GM13976 (cell line): ENCODE results near the gene ASB8.

ENCODE experiments used
- DNase-seq: peaks from one replicate; pipeline ENCODE4 v3.0.0; 2012; ENCODE audit warnings: low spot score
- in situ Hi-C: fragments of 300-500 bp; cut with MboI; formaldehyde crosslinking; loops from one replicate; pipeline ENCODE4 v1.12.0; 2022; ENCODE audit warnings: low sequenced_read_pairs, mixed read lengths, inconsistent platforms; ENCODE audit not compliant: unreplicated experiment
- TF ChIP-seq, protein P1 (sequence below): IDR thresholded peaks from 2 replicates; pipeline ENCODE4 v1.5.1; 2012; ENCODE audit warnings: borderline replicate concordance, mild to moderate bottlenecking; ENCODE audit not compliant: insufficient read depth; ENCODE audit errors: extremely low read depth, missing control alignments, control extremely low read depth

The ASB8 gene

DNA sequence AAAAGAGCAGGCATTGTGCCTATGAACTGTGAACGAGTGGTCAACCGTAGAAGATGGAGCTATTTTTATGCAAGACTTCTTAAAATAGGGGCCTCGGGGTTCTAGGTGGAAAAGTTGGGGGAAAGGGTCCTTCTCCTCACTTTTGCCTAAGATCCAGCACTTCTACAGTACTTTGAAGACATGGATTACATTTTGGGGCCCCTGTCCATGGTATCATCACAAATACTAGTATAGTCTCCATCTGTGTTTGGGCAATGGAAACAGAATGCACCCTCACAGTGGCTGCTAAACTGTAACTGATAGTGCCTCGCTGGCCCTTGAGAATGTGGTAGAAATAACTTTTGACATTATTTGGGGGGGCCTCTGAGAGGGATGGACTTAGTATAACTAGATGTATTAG, 20.7 kb upstream of the ASB8 start:
- DNase-seq = no peak
- in situ Hi-C loops = no loop called here
- TF ChIP-seq, protein P1, sequence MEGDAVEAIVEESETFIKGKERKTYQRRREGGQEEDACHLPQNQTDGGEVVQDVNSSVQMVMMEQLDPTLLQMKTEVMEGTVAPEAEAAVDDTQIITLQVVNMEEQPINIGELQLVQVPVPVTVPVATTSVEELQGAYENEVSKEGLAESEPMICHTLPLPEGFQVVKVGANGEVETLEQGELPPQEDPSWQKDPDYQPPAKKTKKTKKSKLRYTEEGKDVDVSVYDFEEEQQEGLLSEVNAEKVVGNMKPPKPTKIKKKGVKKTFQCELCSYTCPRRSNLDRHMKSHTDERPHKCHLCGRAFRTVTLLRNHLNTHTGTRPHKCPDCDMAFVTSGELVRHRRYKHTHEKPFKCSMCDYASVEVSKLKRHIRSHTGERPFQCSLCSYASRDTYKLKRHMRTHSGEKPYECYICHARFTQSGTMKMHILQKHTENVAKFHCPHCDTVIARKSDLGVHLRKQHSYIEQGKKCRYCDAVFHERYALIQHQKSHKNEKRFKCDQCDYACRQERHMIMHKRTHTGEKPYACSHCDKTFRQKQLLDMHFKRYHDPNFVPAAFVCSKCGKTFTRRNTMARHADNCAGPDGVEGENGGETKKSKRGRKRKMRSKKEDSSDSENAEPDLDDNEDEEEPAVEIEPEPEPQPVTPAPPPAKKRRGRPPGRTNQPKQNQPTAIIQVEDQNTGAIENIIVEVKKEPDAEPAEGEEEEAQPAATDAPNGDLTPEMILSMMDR = no peak

DNA sequence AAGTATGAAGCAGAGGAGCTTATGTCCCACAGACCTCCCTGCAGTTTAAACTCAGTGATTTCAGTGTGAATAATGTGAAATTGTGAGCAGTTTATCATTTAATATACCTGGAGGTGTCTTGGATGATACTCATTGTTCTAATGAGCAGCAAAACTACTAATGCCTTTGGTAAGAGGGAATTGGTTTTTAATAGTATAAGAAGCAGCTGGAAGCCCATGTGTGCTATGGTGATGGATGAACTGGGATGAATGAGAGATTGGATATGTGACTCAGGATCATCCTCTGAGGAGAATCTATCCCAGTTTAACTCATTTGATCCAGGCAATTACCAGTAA, 19.1 kb upstream of the ASB8 start:
- TF ChIP-seq, protein P1 = no peak
- no peak for DNase-seq
- in situ Hi-C loops = no loop called here

DNA sequence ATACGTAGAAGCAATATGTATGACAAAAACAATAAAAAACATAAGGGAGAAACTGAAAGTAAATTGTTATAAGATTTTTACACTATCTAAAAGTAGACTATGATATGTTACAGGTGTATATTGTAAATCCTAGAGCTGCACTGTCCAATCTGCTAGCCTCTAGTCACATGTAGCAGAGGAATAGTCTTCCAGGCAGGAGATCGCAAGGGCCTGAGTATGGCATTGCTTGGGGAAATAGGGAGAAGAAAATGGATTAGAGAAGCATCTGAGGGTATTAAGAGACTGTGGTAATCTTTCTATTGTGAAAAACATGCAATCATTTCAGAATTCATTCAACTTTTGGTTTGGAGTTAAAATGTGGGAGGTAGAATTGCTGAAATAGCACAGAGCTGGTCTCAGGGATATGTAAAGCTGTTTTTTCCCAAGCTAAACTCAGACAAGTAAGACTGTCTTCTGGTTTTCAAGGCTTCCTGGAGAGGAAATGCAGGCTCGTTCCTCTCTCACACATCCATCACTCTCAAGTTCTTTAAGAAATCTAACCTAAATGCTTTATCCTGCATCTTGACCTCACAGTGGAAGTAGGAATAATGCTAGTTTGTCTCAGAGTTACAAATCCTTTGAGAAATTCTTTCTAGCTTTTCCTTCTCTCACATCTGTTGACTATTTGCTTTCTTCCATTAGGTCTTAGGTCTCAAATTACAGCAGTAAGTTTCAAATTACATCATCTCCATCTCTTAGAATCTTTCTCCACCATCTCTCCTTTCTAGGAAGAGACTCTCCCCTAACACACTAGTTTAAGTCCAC, 18.5 kb upstream of the ASB8 start:
- TF ChIP-seq, protein P1 = no peak
- DNase-seq = no peak
- in situ Hi-C loops = no loop called here

DNA sequence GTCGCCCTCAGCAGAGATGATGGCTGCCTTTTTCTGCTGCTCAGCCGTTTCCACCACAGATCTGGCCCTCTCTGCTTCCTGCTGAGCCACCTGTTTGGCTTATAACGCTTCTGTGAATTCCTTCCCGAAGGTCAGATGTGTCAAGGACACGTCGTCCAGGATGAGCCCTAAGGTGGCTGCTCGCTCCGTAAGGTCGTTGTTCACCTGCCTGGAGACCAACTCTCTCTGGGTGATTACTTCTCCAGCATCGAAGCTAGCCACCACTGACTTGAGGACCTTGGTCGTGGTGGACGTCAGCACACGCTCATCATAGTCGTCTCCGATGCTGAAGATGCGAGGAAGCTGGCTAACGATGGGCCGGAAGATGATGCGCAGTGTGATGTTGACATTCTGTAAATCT, 11.7 kb upstream of the ASB8 start:
- TF ChIP-seq, protein P1 = no peak
- in situ Hi-C loops = loop anchor here (25.0 kb wide), 2 partner anchors 207 to 457 kb away; partner anchors contain the start of genes RPAP3 and TMEM106C
- no peak for DNase-seq

DNA sequence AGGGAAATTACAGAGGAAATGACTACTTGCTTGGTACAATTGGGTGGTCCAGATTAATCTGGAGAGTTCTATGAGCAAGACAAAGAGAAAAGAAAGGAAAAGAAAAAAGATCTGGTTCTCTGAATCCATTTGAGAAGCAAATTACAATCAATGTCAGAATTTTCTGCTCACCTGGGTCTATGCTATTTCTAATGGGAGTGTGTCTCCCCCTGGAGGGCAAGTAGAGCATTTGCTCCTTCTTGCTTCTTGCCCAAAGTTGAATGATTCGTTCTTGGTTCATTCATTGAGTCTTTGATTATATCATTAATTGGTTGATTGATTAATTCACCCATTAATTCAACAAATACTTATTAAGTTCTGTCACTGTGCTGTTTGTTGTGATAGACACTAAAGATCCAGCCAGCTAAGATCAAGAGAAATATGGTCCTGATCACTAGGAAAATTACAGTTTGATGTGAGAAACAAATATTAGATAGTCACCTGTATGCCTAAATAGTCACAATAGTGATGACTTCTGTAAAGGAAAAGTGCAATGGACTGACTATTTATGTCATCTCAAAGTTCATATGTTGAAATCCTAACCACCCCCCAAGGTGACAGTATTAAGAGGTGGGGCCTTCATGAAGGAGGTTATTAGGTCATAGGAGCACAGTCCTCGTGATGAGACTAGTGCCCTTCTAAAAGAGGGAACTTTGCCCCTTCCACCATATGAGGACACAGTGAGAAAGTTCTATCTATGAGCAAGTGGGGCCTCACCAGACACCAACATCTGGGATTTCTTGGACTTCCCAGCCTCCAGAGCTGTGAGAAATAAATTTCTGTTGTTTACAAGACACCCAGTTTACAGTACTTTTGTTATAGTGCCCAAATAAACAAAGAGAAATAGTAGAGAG, 8.0 kb upstream of the ASB8 start:
- TF ChIP-seq, protein P1 = peak; percentile 80
- peak; percentile 65 for DNase-seq
- in situ Hi-C loops = loop anchor here (25.0 kb wide), 2 partner anchors 203 to 453 kb away; partner anchors contain the start of genes RPAP3 and TMEM106C

DNA sequence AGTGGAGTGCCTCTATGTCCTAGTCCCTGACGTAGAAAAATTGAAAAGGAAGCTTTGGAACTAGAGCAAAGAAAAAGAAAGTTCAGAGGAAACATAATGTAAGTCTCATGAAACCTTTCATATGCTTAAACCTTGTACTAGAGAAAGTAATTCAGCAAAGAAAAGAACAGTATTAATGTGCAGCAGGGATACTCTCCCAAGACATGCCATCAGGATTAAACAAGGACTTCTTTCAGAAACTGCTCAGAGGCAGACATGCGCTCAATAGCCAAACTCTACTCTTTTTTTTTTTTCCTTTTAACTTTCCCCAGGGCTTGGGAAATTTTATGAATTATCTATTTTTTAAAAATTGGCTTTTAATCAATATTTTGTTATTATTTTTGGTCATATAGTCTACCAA, 7.1 kb upstream of the ASB8 start:
- in situ Hi-C loops = loop anchor here (25.0 kb wide), 2 partner anchors 202 to 452 kb away; partner anchors contain the start of genes RPAP3 and TMEM106C
- DNase-seq = no peak
- TF ChIP-seq, protein P1 = no peak
